HepG2 (cell line): Measurements from ENCODE around the gene ENTPD2. TPM values are rescaled to one million over a fixed set of nuclear protein-coding genes. Genes with fewer than 3 reads are reported as not detected.

ENCODE experiments used
- FIP1L1 ChIP-seq: fragments of 200-400 bp; formaldehyde crosslinking; IDR thresholded peaks from 2 replicates; pipeline ENCODE4 v1.6.1; 2018; ENCODE audit warnings: low read depth, mild to moderate bottlenecking, low read length, moderate library complexity, borderline replicate concordance; ENCODE audit not compliant: insufficient read depth
- FUBP1 ChIP-seq: sonication (generic); formaldehyde crosslinking; IDR thresholded peaks from 2 replicates; pipeline ENCODE4 v1.5.1; 2020; ENCODE audit warnings: missing genetic modification reagents, mild to moderate bottlenecking, borderline replicate concordance
- KDM4B ChIP-seq: sonication (generic); formaldehyde crosslinking; IDR thresholded peaks from 2 replicates; pipeline ENCODE4 v1.4.0; 2020; ENCODE audit warnings: missing genetic modification reagents
- LBX2 ChIP-seq: sonication (generic); formaldehyde crosslinking; IDR thresholded peaks from 2 replicates; pipeline ENCODE4 v1.5.0; 2020; ENCODE audit warnings: missing genetic modification reagents, mild to moderate bottlenecking, borderline replicate concordance
- MYPOP ChIP-seq: sonication (generic); formaldehyde crosslinking; IDR thresholded peaks from 2 replicates; pipeline ENCODE4 v1.8.1; 2023; ENCODE audit warnings: mild to moderate bottlenecking, moderate library complexity, missing genetic modification reagents
- PATZ1 ChIP-seq: sonication (generic); formaldehyde crosslinking; IDR thresholded peaks from 2 replicates; pipeline ENCODE4 v1.4.0; 2020; ENCODE audit warnings: missing genetic modification reagents
- POLR2G ChIP-seq: fragments of 200-400 bp; formaldehyde crosslinking; IDR thresholded peaks from 2 replicates; pipeline ENCODE4 v1.6.1; 2018; ENCODE audit warnings: mild to moderate bottlenecking, low read depth, low read length, moderate library complexity
- RBAK ChIP-seq: sonication (generic); formaldehyde crosslinking; IDR thresholded peaks from 2 replicates; pipeline ENCODE4 v1.5.1; 2020; ENCODE audit warnings: mild to moderate bottlenecking, missing genetic modification reagents
- RFX5 ChIP-seq: IDR thresholded peaks from 2 replicates; pipeline ENCODE4 v1.6.1; 2011; ENCODE audit warnings: low read depth, low read length, improper control_type of control experiment
- ZBTB14 ChIP-seq: sonication (generic); formaldehyde crosslinking; IDR thresholded peaks from 2 replicates; pipeline ENCODE4 v1.4.0; 2020; ENCODE audit warnings: missing genetic modification reagents
- ZBTB34 ChIP-seq: sonication (generic); formaldehyde crosslinking; IDR thresholded peaks from 2 replicates; pipeline ENCODE4 v1.8.0; 2022; ENCODE audit warnings: mild to moderate bottlenecking, missing genetic modification reagents
- ZMYM4 ChIP-seq: sonication (generic); formaldehyde crosslinking; IDR thresholded peaks from 2 replicates; pipeline ENCODE4 v1.8.1; 2023; ENCODE audit warnings: mild to moderate bottlenecking, missing genetic modification reagents
- ZNF260 ChIP-seq: sonication (generic); formaldehyde crosslinking; IDR thresholded peaks from 2 replicates; pipeline ENCODE4 v1.4.0; 2020; ENCODE audit warnings: missing genetic modification reagents, low read depth, mild to moderate bottlenecking, borderline replicate concordance
- ZNF503 ChIP-seq: sonication (generic); formaldehyde crosslinking; IDR thresholded peaks from 2 replicates; pipeline ENCODE4 v1.4.0; 2020; ENCODE audit warnings: missing genetic modification reagents
- ZNF552 ChIP-seq: sonication (generic); formaldehyde crosslinking; IDR thresholded peaks from 2 replicates; pipeline ENCODE4 v1.9.0; 2022; ENCODE audit warnings: missing genetic modification reagents, mild to moderate bottlenecking, borderline replicate concordance
- ZNF883 ChIP-seq: sonication (generic); formaldehyde crosslinking; IDR thresholded peaks from 2 replicates; pipeline ENCODE4 v1.5.1; 2020; ENCODE audit warnings: mild to moderate bottlenecking, missing genetic modification reagents; ENCODE audit errors: not compliant biosample characterization
- polyA plus RNA-seq, 8 experiments: library from polyadenylated mRNA; depleted of rRNA in 3 of 8; stranded (reverse) in 7 of 8; unstranded in 1 of 8; fragments of >200 nt; fragmentation: Illumina TruSeq in 4 of 8; extraction: Trizol in 4 of 8; gene quantifications; 2 replicates each; pipeline versions ENCODE4 v1.2.1 to v1.2.3, GENCODE V29; 2011 to 2016; ENCODE audit warnings: low read depth in 4 of 8, missing spikeins in 1 of 8, mixed read lengths in 1 of 8; ENCODE audit not compliant: insufficient read depth in 1 of 8
- total RNA-seq, 5 experiments: library from RNA; depleted of rRNA; stranded (reverse); fragments of >200 nt; fragmentation: Illumina TruSeq; extraction: Trizol; gene quantifications; 2 replicates each; pipeline ENCODE4 v1.2.3, GENCODE V29; 2016; ENCODE audit warnings: low read depth in 1 of 5

ENTPD2 gene
- total and polyA plus RNA-seq, 2 of the 13 experiments (the other 11 are each of a cell fraction or from before 2014, with no cell fraction given): 0.95 to 3.2 TPM

GRCh38 chr9:137070906-137071275 is 17.0 kb upstream of the ENTPD2 start (continued):
- peak; percentile 15 for TF ChIP-seq PATZ1 (CRISPR knock-in tag)
- TF ChIP-seq POLR2G: peak; percentile 2; the same call in 1 of the 2 replicates
- TF ChIP-seq ZMYM4 (CRISPR knock-in tag): 0 out of 2 replicates have a peak, but pooled peaks have one; percentile 1
- 0 out of 2 replicates have a peak, but pooled peaks have one; percentile 50 for TF ChIP-seq ZBTB34 (CRISPR knock-in tag)
- TF ChIP-seq KDM4B (CRISPR knock-in tag): no peak
- peak; percentile 61; the same call in 1 of the 2 replicates for TF ChIP-seq MYPOP
- no peak for TF ChIP-seq ZNF503 (CRISPR knock-in tag)
- 0 out of 2 replicates have a peak, but pooled peaks have one; percentile 19 for TF ChIP-seq RBAK (CRISPR knock-in tag)
- TF ChIP-seq ZNF552 (CRISPR knock-in tag): no peak
- TF ChIP-seq ZNF883 (CRISPR knock-in tag): peak; percentile 54
- no peak for TF ChIP-seq ZNF260 (CRISPR knock-in tag)
- no peak for TF ChIP-seq ZBTB14 (CRISPR knock-in tag)
- TF ChIP-seq LBX2 (CRISPR knock-in tag): 0 out of 2 replicates have a peak, but pooled peaks have one; percentile 6
- no peak for TF ChIP-seq RFX5
- no peak for TF ChIP-seq FIP1L1
- no peak for TF ChIP-seq FUBP1 (CRISPR knock-in tag)
